CD4-positive, alpha-beta T cell treated with Interleukin-6 at 100 ng/mL for 8 hours (primary cell): Measurements from ENCODE around the gene FARS2.
"Not testable (repeated sequence)": the region's sequence is repeated elsewhere in the genome, so short reads cannot be mapped to it uniquely, and the experiment has no call there.

Experiments
- DNase-seq: peaks from one replicate; pipeline ENCODE4 v3.0.0-alpha.2; 2020; ENCODE audit warnings: mixed read lengths, low spot score

Gene FARS2

GRCh38 chr6:5636210-5637030, 375.1 kb downstream of the FARS2 start:
- no peak for DNase-seq

GRCh38 chr6:5637714-5638113, 376.4 kb downstream of the FARS2 start:
- DNase-seq: no peak

- no peak for DNase-seq
These were observed 377.4 kb downstream of the FARS2 start for GRCh38 chr6:5638666-5639065.

- no peak for DNase-seq
These were observed 377.9 kb downstream of the FARS2 start for GRCh38 chr6:5639193-5639592.

GRCh38 chr6:5640614-5641013, 379.3 kb downstream of the FARS2 start:
- DNase-seq: no peak

GRCh38 chr6:5644523-5645185, 383.3 kb downstream of the FARS2 start:
- no peak for DNase-seq

- no peak for DNase-seq
These were observed 384.3 kb downstream of the FARS2 start for GRCh38 chr6:5645328-5646290.

- no peak for DNase-seq
These were observed 391.3 kb downstream of the FARS2 start for GRCh38 chr6:5652406-5653137.

GRCh38 chr6:5653801-5654200, 392.5 kb downstream of the FARS2 start:
- no peak for DNase-seq

GRCh38 chr6:5656226-5656625, 394.9 kb downstream of the FARS2 start:
- no peak for DNase-seq

GRCh38 chr6:5656695-5657094, 395.4 kb downstream of the FARS2 start:
- DNase-seq: not testable (repeated sequence)

GRCh38 chr6:5657684-5658430, 396.5 kb downstream of the FARS2 start:
- DNase-seq: no peak

- no peak for DNase-seq
These were observed 398.2 kb downstream of the FARS2 start for GRCh38 chr6:5659467-5659866.

GRCh38 chr6:5660772-5661171, 399.5 kb downstream of the FARS2 start:
- no peak for DNase-seq

GRCh38 chr6:5662797-5663196, 401.5 kb downstream of the FARS2 start:
- DNase-seq: no peak

- DNase-seq: no peak
These were observed 401.9 kb downstream of the FARS2 start for GRCh38 chr6:5663259-5663658.

- no peak for DNase-seq
These were observed 402.4 kb downstream of the FARS2 start for GRCh38 chr6:5663739-5664138.

GRCh38 chr6:5664149-5664548, 402.8 kb downstream of the FARS2 start:
- DNase-seq: no peak

GRCh38 chr6:5665173-5665572, 403.9 kb downstream of the FARS2 start:
- peak; percentile 59 for DNase-seq

GRCh38 chr6:5665667-5666066, 404.4 kb downstream of the FARS2 start:
- DNase-seq: no peak

- DNase-seq: no peak
These were observed 405.4 kb downstream of the FARS2 start for GRCh38 chr6:5666695-5667094.
